Measurements from ENCODE around the gene PRND.
"Not testable (repeated sequence)": the region's sequence is repeated elsewhere in the genome, so short reads cannot be mapped to it uniquely, and the experiment has no call there.

DNA sequence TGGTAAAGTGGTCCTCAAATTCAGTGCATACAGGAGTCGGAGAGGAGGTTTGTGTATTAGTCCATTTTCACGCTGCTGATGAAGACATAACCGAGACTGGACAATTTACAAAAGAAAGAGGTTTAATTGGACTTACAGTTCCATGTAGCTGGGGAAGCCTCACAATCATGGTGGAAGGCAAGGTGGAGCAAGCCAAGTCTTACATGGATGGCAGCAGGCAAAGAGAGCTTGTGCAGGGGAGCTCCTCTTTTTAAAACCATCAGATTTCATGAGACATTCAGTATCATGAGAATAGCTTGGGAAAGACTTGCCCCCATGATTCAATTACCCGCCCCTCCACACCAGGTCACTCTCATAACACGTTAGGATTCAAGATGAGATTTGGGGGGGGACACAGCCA, 51.3 kb downstream of the PRND start:
- TF ChIP-seq RNF2 (conservative IDR thresholded peaks at IDR 0.05; ENCODE audit: low read depth); POLR2AphosphoS2 (IDR thresholded peaks at IDR 0.05; ENCODE audit: low read depth, low read length); ZBTB7A (CRISPR knock-in tag; IDR thresholded peaks at IDR 0.05); ELF4 (CRISPR knock-in tag; IDR thresholded peaks at IDR 0.05; ENCODE audit: borderline replicate concordance); KLF16 (CRISPR knock-in tag; IDR thresholded peaks at IDR 0.05); MTF2 (CRISPR knock-in tag; IDR thresholded peaks at IDR 0.05; ENCODE audit: borderline replicate concordance); ZNF766 (CRISPR knock-in tag; IDR thresholded peaks at IDR 0.05; ENCODE audit: borderline replicate concordance); ZNF292 (CRISPR knock-in tag; IDR thresholded peaks at IDR 0.05; ENCODE audit: borderline replicate concordance, low read depth): not testable (repeated sequence)
- TF ChIP-seq, protein P1, sequence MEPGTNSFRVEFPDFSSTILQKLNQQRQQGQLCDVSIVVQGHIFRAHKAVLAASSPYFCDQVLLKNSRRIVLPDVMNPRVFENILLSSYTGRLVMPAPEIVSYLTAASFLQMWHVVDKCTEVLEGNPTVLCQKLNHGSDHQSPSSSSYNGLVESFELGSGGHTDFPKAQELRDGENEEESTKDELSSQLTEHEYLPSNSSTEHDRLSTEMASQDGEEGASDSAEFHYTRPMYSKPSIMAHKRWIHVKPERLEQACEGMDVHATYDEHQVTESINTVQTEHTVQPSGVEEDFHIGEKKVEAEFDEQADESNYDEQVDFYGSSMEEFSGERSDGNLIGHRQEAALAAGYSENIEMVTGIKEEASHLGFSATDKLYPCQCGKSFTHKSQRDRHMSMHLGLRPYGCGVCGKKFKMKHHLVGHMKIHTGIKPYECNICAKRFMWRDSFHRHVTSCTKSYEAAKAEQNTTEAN (CRISPR knock-in tag; conservative IDR thresholded peaks at IDR 0.05): not testable (repeated sequence)
- TF ChIP-seq, protein P2, sequence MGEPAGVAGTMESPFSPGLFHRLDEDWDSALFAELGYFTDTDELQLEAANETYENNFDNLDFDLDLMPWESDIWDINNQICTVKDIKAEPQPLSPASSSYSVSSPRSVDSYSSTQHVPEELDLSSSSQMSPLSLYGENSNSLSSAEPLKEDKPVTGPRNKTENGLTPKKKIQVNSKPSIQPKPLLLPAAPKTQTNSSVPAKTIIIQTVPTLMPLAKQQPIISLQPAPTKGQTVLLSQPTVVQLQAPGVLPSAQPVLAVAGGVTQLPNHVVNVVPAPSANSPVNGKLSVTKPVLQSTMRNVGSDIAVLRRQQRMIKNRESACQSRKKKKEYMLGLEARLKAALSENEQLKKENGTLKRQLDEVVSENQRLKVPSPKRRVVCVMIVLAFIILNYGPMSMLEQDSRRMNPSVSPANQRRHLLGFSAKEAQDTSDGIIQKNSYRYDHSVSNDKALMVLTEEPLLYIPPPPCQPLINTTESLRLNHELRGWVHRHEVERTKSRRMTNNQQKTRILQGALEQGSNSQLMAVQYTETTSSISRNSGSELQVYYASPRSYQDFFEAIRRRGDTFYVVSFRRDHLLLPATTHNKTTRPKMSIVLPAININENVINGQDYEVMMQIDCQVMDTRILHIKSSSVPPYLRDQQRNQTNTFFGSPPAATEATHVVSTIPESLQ (CRISPR knock-in tag; conservative IDR thresholded peaks at IDR 0.05): not testable (repeated sequence)
- TF ChIP-seq, protein P3, sequence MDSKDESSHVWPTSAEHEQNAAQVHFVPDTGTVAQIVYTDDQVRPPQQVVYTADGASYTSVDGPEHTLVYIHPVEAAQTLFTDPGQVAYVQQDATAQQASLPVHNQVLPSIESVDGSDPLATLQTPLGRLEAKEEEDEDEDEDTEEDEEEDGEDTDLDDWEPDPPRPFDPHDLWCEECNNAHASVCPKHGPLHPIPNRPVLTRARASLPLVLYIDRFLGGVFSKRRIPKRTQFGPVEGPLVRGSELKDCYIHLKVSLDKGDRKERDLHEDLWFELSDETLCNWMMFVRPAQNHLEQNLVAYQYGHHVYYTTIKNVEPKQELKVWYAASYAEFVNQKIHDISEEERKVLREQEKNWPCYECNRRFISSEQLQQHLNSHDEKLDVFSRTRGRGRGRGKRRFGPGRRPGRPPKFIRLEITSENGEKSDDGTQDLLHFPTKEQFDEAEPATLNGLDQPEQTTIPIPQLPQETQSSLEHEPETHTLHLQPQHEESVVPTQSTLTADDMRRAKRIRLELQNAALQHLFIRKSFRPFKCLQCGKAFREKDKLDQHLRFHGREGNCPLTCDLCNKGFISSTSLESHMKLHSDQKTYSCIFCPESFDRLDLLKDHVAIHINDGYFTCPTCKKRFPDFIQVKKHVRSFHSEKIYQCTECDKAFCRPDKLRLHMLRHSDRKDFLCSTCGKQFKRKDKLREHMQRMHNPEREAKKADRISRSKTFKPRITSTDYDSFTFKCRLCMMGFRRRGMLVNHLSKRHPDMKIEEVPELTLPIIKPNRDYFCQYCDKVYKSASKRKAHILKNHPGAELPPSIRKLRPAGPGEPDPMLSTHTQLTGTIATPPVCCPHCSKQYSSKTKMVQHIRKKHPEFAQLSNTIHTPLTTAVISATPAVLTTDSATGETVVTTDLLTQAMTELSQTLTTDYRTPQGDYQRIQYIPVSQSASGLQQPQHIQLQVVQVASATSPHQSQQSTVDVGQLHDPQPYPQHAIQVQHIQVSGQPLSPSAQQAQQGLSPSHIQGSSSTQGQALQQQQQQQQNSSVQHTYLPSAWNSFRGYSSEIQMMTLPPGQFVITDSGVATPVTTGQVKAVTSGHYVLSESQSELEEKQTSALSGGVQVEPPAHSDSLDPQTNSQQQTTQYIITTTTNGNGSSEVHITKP (CRISPR knock-in tag; IDR thresholded peaks at IDR 0.05; ENCODE audit: low read depth): not testable (repeated sequence)
- TF ChIP-seq, protein P4, sequence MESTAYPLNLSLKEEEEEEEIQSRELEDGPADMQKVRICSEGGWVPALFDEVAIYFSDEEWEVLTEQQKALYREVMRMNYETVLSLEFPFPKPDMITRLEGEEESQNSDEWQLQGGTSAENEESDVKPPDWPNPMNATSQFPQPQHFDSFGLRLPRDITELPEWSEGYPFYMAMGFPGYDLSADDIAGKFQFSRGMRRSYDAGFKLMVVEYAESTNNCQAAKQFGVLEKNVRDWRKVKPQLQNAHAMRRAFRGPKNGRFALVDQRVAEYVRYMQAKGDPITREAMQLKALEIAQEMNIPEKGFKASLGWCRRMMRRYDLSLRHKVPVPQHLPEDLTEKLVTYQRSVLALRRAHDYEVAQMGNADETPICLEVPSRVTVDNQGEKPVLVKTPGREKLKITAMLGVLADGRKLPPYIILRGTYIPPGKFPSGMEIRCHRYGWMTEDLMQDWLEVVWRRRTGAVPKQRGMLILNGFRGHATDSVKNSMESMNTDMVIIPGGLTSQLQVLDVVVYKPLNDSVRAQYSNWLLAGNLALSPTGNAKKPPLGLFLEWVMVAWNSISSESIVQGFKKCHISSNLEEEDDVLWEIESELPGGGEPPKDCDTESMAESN (CRISPR knock-in tag; conservative IDR thresholded peaks at IDR 0.05): not testable (repeated sequence)
- TF ChIP-seq, protein P5, sequence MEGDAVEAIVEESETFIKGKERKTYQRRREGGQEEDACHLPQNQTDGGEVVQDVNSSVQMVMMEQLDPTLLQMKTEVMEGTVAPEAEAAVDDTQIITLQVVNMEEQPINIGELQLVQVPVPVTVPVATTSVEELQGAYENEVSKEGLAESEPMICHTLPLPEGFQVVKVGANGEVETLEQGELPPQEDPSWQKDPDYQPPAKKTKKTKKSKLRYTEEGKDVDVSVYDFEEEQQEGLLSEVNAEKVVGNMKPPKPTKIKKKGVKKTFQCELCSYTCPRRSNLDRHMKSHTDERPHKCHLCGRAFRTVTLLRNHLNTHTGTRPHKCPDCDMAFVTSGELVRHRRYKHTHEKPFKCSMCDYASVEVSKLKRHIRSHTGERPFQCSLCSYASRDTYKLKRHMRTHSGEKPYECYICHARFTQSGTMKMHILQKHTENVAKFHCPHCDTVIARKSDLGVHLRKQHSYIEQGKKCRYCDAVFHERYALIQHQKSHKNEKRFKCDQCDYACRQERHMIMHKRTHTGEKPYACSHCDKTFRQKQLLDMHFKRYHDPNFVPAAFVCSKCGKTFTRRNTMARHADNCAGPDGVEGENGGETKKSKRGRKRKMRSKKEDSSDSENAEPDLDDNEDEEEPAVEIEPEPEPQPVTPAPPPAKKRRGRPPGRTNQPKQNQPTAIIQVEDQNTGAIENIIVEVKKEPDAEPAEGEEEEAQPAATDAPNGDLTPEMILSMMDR (CRISPR knock-in tag; IDR thresholded peaks at IDR 0.05): not testable (repeated sequence)

All from HepG2 (cell line).